C4-2B (cell line): Measurements from ENCODE around the gene KNDC1.

Experiments used
- H3K27ac ChIP-seq: fragments of 450-650 bp; 2 replicates; pipeline ENCODE4 v1.5.1; 2017
- CTCF ChIP-seq: fragments of 450-650 bp; conservative IDR thresholded peaks from 2 replicates; pipeline ENCODE4 v1.5.1; 2017; ENCODE audit warnings: mild to moderate bottlenecking
- ZFX ChIP-seq: fragments of 450-650 bp; IDR thresholded peaks from 2 replicates; pipeline ENCODE4 v1.6.1; 2017

Gene KNDC1

GRCh38 chr10:133190225-133190624 is 30.2 kb downstream of the KNDC1 start:
- TF ChIP-seq ZFX = no peak

GRCh38 chr10:133191651-133192050 is 31.6 kb downstream of the KNDC1 start:
- TF ChIP-seq CTCF = no peak
- TF ChIP-seq ZFX = no peak
- H3K27ac ChIP-seq = no peak overlapping the region

More at GRCh38 chr10:133190225-133190624, 30.2 kb downstream of the KNDC1 start:
- H3K27ac ChIP-seq = no peak overlapping the region

- H3K27ac ChIP-seq = no peak overlapping the region
- TF ChIP-seq ZFX (no peak), CTCF (no peak)
These were observed 34.1 kb downstream of the KNDC1 start for GRCh38 chr10:133194151-133194550.

- TF ChIP-seq ZFX = no peak
- TF ChIP-seq CTCF = no peak
- no peak overlapping the region for H3K27ac ChIP-seq
These were observed 35.1 kb downstream of the KNDC1 start for GRCh38 chr10:133195096-133195495.

- no peak overlapping the region for H3K27ac ChIP-seq
- TF ChIP-seq CTCF (no peak), ZFX (no peak)
These were observed 35.6 kb downstream of the KNDC1 start for GRCh38 chr10:133195611-133196010.

- TF ChIP-seq CTCF = no peak
These were observed 36.3 kb downstream of the KNDC1 start for GRCh38 chr10:133196221-133196915.

GRCh38 chr10:133196936-133197758 is 37.1 kb downstream of the KNDC1 start:
- no peak overlapping the region for H3K27ac ChIP-seq
- no peak for TF ChIP-seq CTCF
- TF ChIP-seq ZFX = no peak

More at GRCh38 chr10:133196221-133196915, 36.3 kb downstream of the KNDC1 start:
- H3K27ac ChIP-seq = no peak overlapping the region
